SK-N-SH (cell line): ENCODE results near the gene SFT2D3. TPM values are rescaled to one million over a fixed set of nuclear protein-coding genes. Genes with fewer than 3 reads are reported as not detected.

Experiments used
- CTCF ChIA-PET: fragments of 300-600, 350-600 bp; formaldehyde crosslinking; extraction: SDS; loops from one replicate; lab custom pipeline; 2021; lab: Yijun Ruan, JAX
- POLR2A ChIA-PET: fragments of 350-600 bp; sonication (Branson Sonifier 250); formaldehyde crosslinking; extraction: SDS; loops from one replicate; lab custom pipeline; 2020; ENCODE audit warnings: antibody characterized with exemption, inconsistent platforms; lab: Yijun Ruan, JAX
- DNase-seq: peaks from one replicate; pipeline ENCODE4 v3.0.0; 2012
- H2AFZ ChIP-seq: fragments of 200-600 bp; sonication (generic); 2 replicates; pipeline ENCODE4 v1.8.1; 2016; ENCODE audit warnings: antibody characterized with exemption, mild to moderate bottlenecking, low read depth
- H3F3A ChIP-seq: fragments of 200-600 bp; sonication (generic); replicated peaks from 2 replicates; pipeline ENCODE3; 2016; ENCODE audit warnings: antibody characterized with exemption, mild to moderate bottlenecking; ENCODE audit not compliant: insufficient read depth
- H3K27ac ChIP-seq, 2 experiments: fragments of 200-500 bp in 1 of 2; fragments of 200-600 bp in 1 of 2; sonication (Bioruptor generic) in 1 of 2; sonication (generic), shearing (Covaris generic) in 1 of 2; 2 replicates each; pipeline versions ENCODE4 v1.5.1 to v1.6.1; 2014 to 2016; ENCODE audit warnings: low read depth in 2 of 2, inconsistent platforms in 1 of 2, low read length in 1 of 2, mild to moderate bottlenecking in 1 of 2, mixed read lengths in 1 of 2
- H3K27me3 ChIP-seq: fragments of 200-600 bp; sonication (generic), shearing (Covaris generic); 2 replicates; pipeline ENCODE4 v1.6.1; 2016; ENCODE audit warnings: mixed run types; ENCODE audit not compliant: insufficient read depth
- H3K36me3 ChIP-seq, 2 experiments: fragments of 200-500 bp in 1 of 2; fragments of 200-600 bp in 1 of 2; sonication (Bioruptor generic) in 1 of 2; sonication (generic) in 1 of 2; replicated peaks in 1 of 2; 2 replicates each; pipeline versions ENCODE3 to v1.5.1; 2014 to 2016; ENCODE audit warnings: low read length in 1 of 2, mild to moderate bottlenecking in 1 of 2; ENCODE audit not compliant: insufficient read depth in 2 of 2, control insufficient read depth in 1 of 2
- H3K4me1 ChIP-seq, 2 experiments: fragments of 200-500 bp in 1 of 2; fragments of 200-600 bp in 1 of 2; sonication (Bioruptor generic) in 1 of 2; sonication (generic), shearing (Covaris generic) in 1 of 2; 2 replicates each; pipeline versions ENCODE4 v1.5.1 to v1.6.1; 2014 to 2016; ENCODE audit warnings: low read depth in 1 of 2, low read length in 1 of 2, mixed run types in 1 of 2; ENCODE audit not compliant: insufficient read depth in 2 of 2, control insufficient read depth in 1 of 2
- H3K4me2 ChIP-seq: fragments of 200-600 bp; sonication (generic), shearing (Covaris generic); 2 replicates; pipeline ENCODE4 v1.6.1; 2017; ENCODE audit warnings: mixed run types
- H3K4me3 ChIP-seq, 2 experiments: fragments of 200-500 bp in 1 of 2; fragments of 200-600 bp in 1 of 2; sonication (Bioruptor generic) in 1 of 2; sonication (generic), shearing (Covaris generic) in 1 of 2; 2 replicates each; pipeline versions ENCODE4 v1.5.1 to v1.8.1; 2014 to 2016; ENCODE audit warnings: low read depth in 2 of 2, inconsistent platforms in 1 of 2, low read length in 1 of 2, mild to moderate bottlenecking in 1 of 2, mixed read lengths in 1 of 2, moderate library complexity in 1 of 2
- H3K79me2 ChIP-seq: fragments of 200-600 bp; sonication (generic); 2 replicates; pipeline ENCODE4 v1.8.1; 2017; ENCODE audit warnings: mild to moderate bottlenecking; ENCODE audit not compliant: insufficient read depth
- H3K9ac ChIP-seq: fragments of 200-600 bp; sonication (generic); 2 replicates; pipeline ENCODE4 v1.6.1; 2017; ENCODE audit warnings: mixed run types
- H3K9me2 ChIP-seq: fragments of 200-600 bp; sonication (generic); 2 replicates; pipeline ENCODE4 v1.6.1; 2017; ENCODE audit warnings: mixed run types
- H3K9me3 ChIP-seq: fragments of 200-600 bp; sonication (generic); 2 replicates; pipeline ENCODE4 v1.6.1; 2017; ENCODE audit warnings: mixed run types, mild to moderate bottlenecking, moderate library complexity
- H4K20me1 ChIP-seq: fragments of 200-600 bp; sonication (generic); 2 replicates; pipeline ENCODE4 v1.6.1; 2017; ENCODE audit warnings: mild to moderate bottlenecking, mixed run types; ENCODE audit not compliant: insufficient read depth
- CHD2 ChIP-seq: fragments of 150-350 bp; IDR thresholded peaks from 2 replicates; pipeline ENCODE4 v1.6.1; 2018; ENCODE audit warnings: low read length; ENCODE audit not compliant: partially characterized antibody
- EP300 ChIP-seq, 2 experiments: IDR thresholded peaks; 2 replicates each; pipeline versions ENCODE4 v1.4.0 to v1.6.1; 2012; ENCODE audit warnings: borderline replicate concordance in 1 of 2, low read depth in 1 of 2, low read length in 1 of 2
- EZH2phosphoT487 ChIP-seq: fragments of 200-600 bp; sonication (generic); IDR thresholded peaks from 2 replicates; pipeline ENCODE4 v1.6.1; 2017; ENCODE audit warnings: low read depth, mixed run types, mild to moderate bottlenecking, antibody characterized with exemption, moderate library complexity, borderline replicate concordance
- FOSL2 ChIP-seq: IDR thresholded peaks from 2 replicates; pipeline ENCODE4 v1.4.0; 2012; ENCODE audit warnings: low read depth, mild to moderate bottlenecking, moderate library complexity, borderline replicate concordance
- GABPA ChIP-seq: IDR thresholded peaks from 2 replicates; pipeline ENCODE4 v1.4.0; 2012; ENCODE audit warnings: low read depth, mild to moderate bottlenecking
- GATA2 ChIP-seq: sonication (generic); formaldehyde crosslinking; IDR thresholded peaks from 2 replicates; pipeline ENCODE4 v1.5.0; 2020; ENCODE audit warnings: mild to moderate bottlenecking, missing genetic modification reagents
- MXI1 ChIP-seq: IDR thresholded peaks from 2 replicates; pipeline ENCODE4 v1.6.1; 2012; ENCODE audit warnings: mild to moderate bottlenecking, low read depth, low read length, improper control_type of control experiment
- NFIC ChIP-seq: IDR thresholded peaks from 2 replicates; pipeline ENCODE4 v1.4.0; 2012; ENCODE audit warnings: borderline replicate concordance
- RCOR1 ChIP-seq: fragments of 150-350 bp; IDR thresholded peaks from 2 replicates; pipeline ENCODE4 v1.6.1; 2017; ENCODE audit warnings: antibody characterized with exemption, low read length
- RFX5 ChIP-seq: IDR thresholded peaks from 2 replicates; pipeline ENCODE4 v1.6.1; 2012; ENCODE audit warnings: mild to moderate bottlenecking, improper control_type of control experiment, low read length
- SIN3A ChIP-seq: IDR thresholded peaks from 2 replicates; pipeline ENCODE4 v1.6.1; 2012; ENCODE audit warnings: low read depth, mild to moderate bottlenecking, low read length, moderate library complexity, borderline replicate concordance
- SMC3 ChIP-seq: IDR thresholded peaks from 2 replicates; pipeline ENCODE4 v1.6.1; 2012; ENCODE audit warnings: low read depth, low read length, improper control_type of control experiment
- TCF12 ChIP-seq: IDR thresholded peaks from 2 replicates; pipeline ENCODE4 v1.4.0; 2012
- TEAD4 ChIP-seq: IDR thresholded peaks from 2 replicates; pipeline ENCODE4 v1.4.0; 2012; ENCODE audit warnings: mild to moderate bottlenecking, borderline replicate concordance; ENCODE audit not compliant: insufficient read depth
- ZBTB33 ChIP-seq: IDR thresholded peaks from 2 replicates; pipeline ENCODE4 v1.4.0; 2012; ENCODE audit warnings: low read depth, borderline replicate concordance
- WGBS: methylation state at CpG from one replicate; pipeline ENCODE4 v1.1.6; 2017; ENCODE audit warnings: low lambda C conversion rate; 5-methylcytosine and 5-hydroxymethylcytosine counted together
- polyA plus RNA-seq, 3 experiments: library from polyadenylated mRNA; depleted of rRNA; stranded (reverse); fragments of >200 nt; gene quantifications; 2 replicates each; pipeline ENCODE4 v1.2.3, GENCODE V29; 2012
- TF ChIP-seq, protein P1 (sequence below): fragments of 150-350 bp; IDR thresholded peaks from 2 replicates; pipeline ENCODE4 v1.6.1; 2016; ENCODE audit warnings: mild to moderate bottlenecking, low read depth, low read length
- TF ChIP-seq, protein P2 (sequence below): fragments of 200-600 bp; sonication (generic); IDR thresholded peaks from 2 replicates; pipeline ENCODE4 v1.6.1; 2017; ENCODE audit warnings: antibody characterized with exemption, mild to moderate bottlenecking, moderate library complexity
- TF ChIP-seq, protein P3 (sequence below): fragments of 150-350 bp; IDR thresholded peaks from 2 replicates; pipeline ENCODE4 v1.6.1; 2017; ENCODE audit warnings: antibody characterized with exemption, low read length, low read depth, borderline replicate concordance

Gene SFT2D3
- polyA plus RNA-seq, 1 of the 3 experiments (the other 2 are of a cell fraction), result 3.2 TPM

GRCh38 chr2:127754186-127754585 is 52.9 kb downstream of the SFT2D3 start:
- H3K4me3 ChIP-seq, result no peak overlapping the region
- ChIA-PET POLR2A (no interaction called here), CTCF (no interaction called here)
- no peaks in the 10 kb centered on the region for H3K9me2 ChIP-seq
- no peaks in the 10 kb centered on the region for H4K20me1 ChIP-seq
- no peaks in the 10 kb centered on the region for H3K9me3 ChIP-seq
- no peaks in the 10 kb centered on the region for H3K27me3 ChIP-seq
- H3K4me1 ChIP-seq, result peaks cover 0 to 4% of the 10 kb centered on the region in 2 experiments; a peak in 1 of 4 replicates
- peaks cover 28 to 48% of the 10 kb centered on the region in 2 experiments for H3K36me3 ChIP-seq
- H3F3A ChIP-seq, result peaks cover 6% of the 10 kb centered on the region
- TF ChIP-seq SIN3A, result no peak
- TF ChIP-seq, protein P1, sequence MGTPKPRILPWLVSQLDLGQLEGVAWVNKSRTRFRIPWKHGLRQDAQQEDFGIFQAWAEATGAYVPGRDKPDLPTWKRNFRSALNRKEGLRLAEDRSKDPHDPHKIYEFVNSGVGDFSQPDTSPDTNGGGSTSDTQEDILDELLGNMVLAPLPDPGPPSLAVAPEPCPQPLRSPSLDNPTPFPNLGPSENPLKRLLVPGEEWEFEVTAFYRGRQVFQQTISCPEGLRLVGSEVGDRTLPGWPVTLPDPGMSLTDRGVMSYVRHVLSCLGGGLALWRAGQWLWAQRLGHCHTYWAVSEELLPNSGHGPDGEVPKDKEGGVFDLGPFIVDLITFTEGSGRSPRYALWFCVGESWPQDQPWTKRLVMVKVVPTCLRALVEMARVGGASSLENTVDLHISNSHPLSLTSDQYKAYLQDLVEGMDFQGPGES, result no peak
- no peak for TF ChIP-seq GATA2
- no peak for TF ChIP-seq TEAD4
- TF ChIP-seq NFIC, result no peak
- TF ChIP-seq TCF12, result no peak
- no peak for TF ChIP-seq RFX5
- no peak for TF ChIP-seq MXI1
- TF ChIP-seq FOSL2, result no peak
- TF ChIP-seq ZBTB33, result no peak
- TF ChIP-seq, protein P2, sequence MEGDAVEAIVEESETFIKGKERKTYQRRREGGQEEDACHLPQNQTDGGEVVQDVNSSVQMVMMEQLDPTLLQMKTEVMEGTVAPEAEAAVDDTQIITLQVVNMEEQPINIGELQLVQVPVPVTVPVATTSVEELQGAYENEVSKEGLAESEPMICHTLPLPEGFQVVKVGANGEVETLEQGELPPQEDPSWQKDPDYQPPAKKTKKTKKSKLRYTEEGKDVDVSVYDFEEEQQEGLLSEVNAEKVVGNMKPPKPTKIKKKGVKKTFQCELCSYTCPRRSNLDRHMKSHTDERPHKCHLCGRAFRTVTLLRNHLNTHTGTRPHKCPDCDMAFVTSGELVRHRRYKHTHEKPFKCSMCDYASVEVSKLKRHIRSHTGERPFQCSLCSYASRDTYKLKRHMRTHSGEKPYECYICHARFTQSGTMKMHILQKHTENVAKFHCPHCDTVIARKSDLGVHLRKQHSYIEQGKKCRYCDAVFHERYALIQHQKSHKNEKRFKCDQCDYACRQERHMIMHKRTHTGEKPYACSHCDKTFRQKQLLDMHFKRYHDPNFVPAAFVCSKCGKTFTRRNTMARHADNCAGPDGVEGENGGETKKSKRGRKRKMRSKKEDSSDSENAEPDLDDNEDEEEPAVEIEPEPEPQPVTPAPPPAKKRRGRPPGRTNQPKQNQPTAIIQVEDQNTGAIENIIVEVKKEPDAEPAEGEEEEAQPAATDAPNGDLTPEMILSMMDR, result no peak
- TF ChIP-seq SMC3, result no peak
- TF ChIP-seq GABPA, result no peak
- TF ChIP-seq CHD2, result no peak
- TF ChIP-seq EZH2phosphoT487, result no peak
- no peak for TF ChIP-seq EP300 (IDR thresholded peaks at IDR 0.05; ENCODE audit: borderline replicate concordance in 1 of 2, low read depth in 1 of 2, low read length in 1 of 2)
- TF ChIP-seq RCOR1, result no peak
- TF ChIP-seq, protein P3, sequence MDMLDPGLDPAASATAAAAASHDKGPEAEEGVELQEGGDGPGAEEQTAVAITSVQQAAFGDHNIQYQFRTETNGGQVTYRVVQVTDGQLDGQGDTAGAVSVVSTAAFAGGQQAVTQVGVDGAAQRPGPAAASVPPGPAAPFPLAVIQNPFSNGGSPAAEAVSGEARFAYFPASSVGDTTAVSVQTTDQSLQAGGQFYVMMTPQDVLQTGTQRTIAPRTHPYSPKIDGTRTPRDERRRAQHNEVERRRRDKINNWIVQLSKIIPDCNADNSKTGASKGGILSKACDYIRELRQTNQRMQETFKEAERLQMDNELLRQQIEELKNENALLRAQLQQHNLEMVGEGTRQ, result no peak
- no peaks in the 10 kb centered on the region; the same call in 1 of the 2 replicates for H3K79me2 ChIP-seq
- no peak overlapping the region for H2AFZ ChIP-seq
- WGBS, result 97% methylated on average over 8 of the region's 8 CpGs
- no peak overlapping the region for H3K9ac ChIP-seq
- H3K4me2 ChIP-seq, result no peak overlapping the region
- no peak for DNase-seq
- no peak overlapping the region for H3K27ac ChIP-seq

Other genes with a start within 250 kb of the SFT2D3 start
- 24.6 and 30.0 TPM in 2 replicates for gene IWS1, start 175.0 kb upstream of the SFT2D3 start, polyA plus RNA-seq (2012; rRNA removed)
- gene MYO7B, start 165.8 kb upstream of the SFT2D3 start, polyA plus RNA-seq (2012; rRNA removed), result 0.06 and 0.08 TPM in 2 replicates
- gene GPR17, start 55.3 kb upstream of the SFT2D3 start, polyA plus RNA-seq (2012; rRNA removed), result 0.03 TPM in 1 of 2 replicates, not detected in the other
- gene LIMS2, start 26.0 kb upstream of the SFT2D3 start, polyA plus RNA-seq (2012; rRNA removed), result 2.2 and 2.7 TPM in 2 replicates
- 12.4 and 16.1 TPM in 2 replicates for gene WDR33, start 109.7 kb downstream of the SFT2D3 start, polyA plus RNA-seq (2012; rRNA removed)
- gene POLR2D, start 156.7 kb downstream of the SFT2D3 start, polyA plus RNA-seq (2012; rRNA removed), result 11.0 and 11.5 TPM in 2 replicates
- gene AMMECR1L, start 184.5 kb downstream of the SFT2D3 start, polyA plus RNA-seq (2012; rRNA removed), result 11.0 and 12.6 TPM in 2 replicates